ENCODE results near the gene CDH11.

CDH11 gene

GRCh38 chr16:65010125-65010524, 111.7 kb downstream of the CDH11 start:
- FAIRE-seq, result no peak
- TF ChIP-seq POLR2A (IDR thresholded peaks at IDR 0.05; ENCODE audit: low read depth, low read length), result no peak
- DNase-seq (ENCODE audit: insufficient read length, low spot score), result no peak

DNA sequence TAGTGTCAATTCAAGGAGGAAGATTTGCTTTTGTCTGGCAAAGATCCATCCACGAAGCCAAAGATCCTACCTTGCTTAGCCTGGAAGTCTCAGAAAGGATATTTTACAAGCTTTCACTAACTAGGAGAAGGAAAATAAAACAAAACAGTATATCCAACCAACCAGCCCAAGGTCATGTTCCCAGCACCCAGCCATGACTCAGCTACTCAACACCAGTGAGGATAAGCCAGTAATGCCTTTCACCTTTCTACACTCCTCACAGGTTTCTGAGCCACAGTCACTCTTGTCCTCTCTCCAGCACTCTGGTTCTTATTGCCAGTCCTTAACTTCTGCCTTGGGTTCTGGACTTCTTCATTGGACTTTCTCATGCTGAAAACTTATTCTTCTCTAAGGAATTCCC, 116.2 kb downstream of the CDH11 start:
- no peak for FAIRE-seq
- DNase-seq (ENCODE audit: insufficient read length, low spot score), result no peak
- TF ChIP-seq POLR2A (IDR thresholded peaks at IDR 0.05; ENCODE audit: low read depth, low read length), result no peak

DNA sequence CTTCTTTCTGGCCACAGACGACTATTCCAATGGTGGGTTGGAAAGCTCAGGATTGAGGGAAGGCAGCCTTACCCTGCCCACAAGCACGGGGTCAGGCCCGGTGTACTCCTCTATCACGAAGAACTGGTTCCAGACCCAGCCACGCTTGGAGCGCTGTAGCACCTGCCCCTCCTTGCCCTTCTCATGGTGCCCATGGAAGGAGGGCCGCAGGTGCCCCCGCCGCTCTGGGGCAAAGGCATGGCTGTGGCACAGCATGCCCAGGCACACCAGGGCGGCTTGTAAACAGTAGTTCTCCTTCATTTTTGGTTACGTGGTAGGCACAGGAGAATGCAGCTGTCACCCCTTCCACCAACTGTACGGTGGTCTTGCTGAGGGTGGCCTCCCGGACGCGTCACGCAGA, 117.3 kb downstream of the CDH11 start:
- TF ChIP-seq POLR2A (IDR thresholded peaks at IDR 0.05; ENCODE audit: low read depth, low read length), result no peak
- no peak for FAIRE-seq
- no peak for DNase-seq (ENCODE audit: insufficient read length, low spot score)

- TF ChIP-seq POLR2A (IDR thresholded peaks at IDR 0.05; ENCODE audit: low read depth, low read length), result no peak
- DNase-seq (ENCODE audit: insufficient read length, low spot score), result no peak
- no peak for FAIRE-seq
Measured at GRCh38 chr16:65003621-65004020, 118.2 kb downstream of the CDH11 start.

DNA sequence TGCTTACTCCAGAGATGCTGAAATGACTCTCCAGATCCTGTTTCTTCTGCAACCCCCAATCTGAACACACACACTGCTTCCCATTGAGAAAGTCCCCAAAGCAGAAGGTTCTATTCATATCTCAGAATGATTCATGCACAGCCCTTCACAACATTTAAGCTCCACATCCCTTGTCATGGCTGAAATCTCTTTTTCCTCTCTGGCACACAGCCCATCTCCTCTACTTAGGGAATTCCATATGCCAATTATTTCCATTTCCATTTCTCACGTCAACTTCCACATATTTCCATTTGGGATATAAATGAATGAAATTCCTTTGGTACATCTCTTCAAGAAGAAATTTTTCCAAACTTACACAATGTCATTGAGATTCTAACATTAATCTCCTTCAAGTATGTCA, 119.6 kb downstream of the CDH11 start:
- no peak for TF ChIP-seq POLR2A (IDR thresholded peaks at IDR 0.05; ENCODE audit: low read depth, low read length)
- FAIRE-seq (no peak), DNase-seq (ENCODE audit: insufficient read length, low spot score) (no peak)

DNA sequence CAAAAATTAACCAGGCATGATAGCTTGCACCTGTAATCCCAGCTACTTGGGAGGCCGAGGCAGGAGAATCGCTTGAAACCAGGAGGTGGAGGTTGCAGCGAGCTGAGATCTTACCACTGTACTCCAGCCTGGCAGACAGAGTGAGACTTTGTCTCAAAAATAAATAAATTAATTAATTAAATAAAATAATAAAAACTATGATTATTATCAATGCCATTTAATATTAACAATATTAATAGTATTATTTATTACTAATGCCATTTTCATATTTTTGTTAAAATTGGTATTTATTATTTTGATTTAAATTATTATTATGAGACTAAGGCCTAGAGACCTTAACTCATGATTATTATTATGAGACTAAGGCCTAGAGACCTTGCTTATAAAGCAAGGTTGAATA, 121.2 kb downstream of the CDH11 start:
- TF ChIP-seq POLR2A (IDR thresholded peaks at IDR 0.05; ENCODE audit: low read depth, low read length), result no peak
- no peak for FAIRE-seq

DNA sequence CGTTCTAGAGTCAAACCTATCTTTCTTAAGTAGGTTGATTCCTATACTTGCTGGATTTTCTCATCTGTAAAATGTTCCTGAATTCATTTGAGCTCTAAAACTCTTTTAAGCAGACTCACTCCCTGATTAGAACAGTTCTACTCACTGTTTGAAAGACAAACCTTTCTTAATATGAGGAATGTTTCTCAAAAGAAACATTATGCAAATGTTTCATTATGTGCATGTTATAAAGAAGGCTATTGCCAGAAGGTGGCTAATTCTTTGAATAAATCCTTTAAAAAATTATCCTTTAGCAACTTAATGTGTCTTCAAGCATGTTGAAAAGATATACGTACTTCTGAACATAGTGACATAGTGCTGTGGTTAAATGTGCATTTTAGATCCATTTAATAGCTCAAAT, 124.1 kb downstream of the CDH11 start:
- FAIRE-seq (no peak), DNase-seq (ENCODE audit: insufficient read length, low spot score) (no peak)
- TF ChIP-seq POLR2A (IDR thresholded peaks at IDR 0.05; ENCODE audit: low read depth, low read length), result no peak

More for the DNA sequence above, 121.2 kb downstream of the CDH11 start:
- no peak for DNase-seq (ENCODE audit: insufficient read length, low spot score)

DNA sequence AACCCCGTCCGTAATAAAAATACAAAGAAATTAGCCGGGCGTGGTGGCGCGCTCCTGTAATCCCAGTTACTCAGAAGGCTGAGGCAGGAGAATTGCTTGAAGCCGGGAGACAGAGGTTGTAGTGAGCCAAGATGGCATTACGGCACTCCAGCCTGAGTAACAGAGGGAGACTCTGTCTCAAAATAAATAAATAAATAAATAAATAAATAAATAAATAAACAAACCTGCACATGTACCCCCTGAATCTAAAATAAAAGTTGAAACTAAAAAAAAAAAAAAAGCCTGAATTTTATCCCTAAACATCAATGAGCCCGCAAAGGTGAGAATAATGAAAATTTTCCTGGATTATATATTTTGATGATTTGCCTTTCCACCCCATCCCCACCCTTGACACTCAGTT, 124.7 kb downstream of the CDH11 start:
- no peak for TF ChIP-seq POLR2A (IDR thresholded peaks at IDR 0.05; ENCODE audit: low read depth, low read length)
- DNase-seq (ENCODE audit: insufficient read length, low spot score) (no peak), FAIRE-seq (no peak)

GRCh38 chr16:64996641-64997040, 125.2 kb downstream of the CDH11 start:
- no peak for TF ChIP-seq POLR2A (IDR thresholded peaks at IDR 0.05; ENCODE audit: low read depth, low read length)
- no peak for DNase-seq (ENCODE audit: insufficient read length, low spot score)
- FAIRE-seq, result no peak

- TF ChIP-seq POLR2A (IDR thresholded peaks at IDR 0.05; ENCODE audit: low read depth, low read length), result no peak
- DNase-seq (ENCODE audit: insufficient read length, low spot score) (no peak), FAIRE-seq (no peak)
Measured at GRCh38 chr16:64993464-64993863, 128.4 kb downstream of the CDH11 start.

DNA sequence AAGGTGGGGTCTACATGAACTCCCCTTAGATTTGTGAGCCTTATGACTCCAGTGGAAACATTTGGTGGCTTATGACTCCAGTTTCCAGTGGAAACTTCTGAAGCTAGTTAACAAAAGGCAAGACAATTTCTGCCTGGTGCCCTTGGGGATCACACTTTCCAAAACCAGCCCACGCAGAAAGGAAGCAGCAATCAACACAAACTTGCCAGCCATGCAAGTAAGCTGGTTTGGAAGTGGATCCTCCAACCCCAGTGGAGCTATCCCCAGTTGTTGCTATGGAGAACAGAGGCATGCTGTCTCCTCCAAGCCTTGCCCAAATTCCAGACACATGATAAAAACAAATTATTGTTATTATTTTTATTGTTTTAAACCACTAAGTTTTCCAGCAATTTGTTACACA, 130.9 kb downstream of the CDH11 start:
- no peak for DNase-seq (ENCODE audit: insufficient read length, low spot score)
- no peak for TF ChIP-seq POLR2A (IDR thresholded peaks at IDR 0.05; ENCODE audit: low read depth, low read length)
- FAIRE-seq, result no peak

DNA sequence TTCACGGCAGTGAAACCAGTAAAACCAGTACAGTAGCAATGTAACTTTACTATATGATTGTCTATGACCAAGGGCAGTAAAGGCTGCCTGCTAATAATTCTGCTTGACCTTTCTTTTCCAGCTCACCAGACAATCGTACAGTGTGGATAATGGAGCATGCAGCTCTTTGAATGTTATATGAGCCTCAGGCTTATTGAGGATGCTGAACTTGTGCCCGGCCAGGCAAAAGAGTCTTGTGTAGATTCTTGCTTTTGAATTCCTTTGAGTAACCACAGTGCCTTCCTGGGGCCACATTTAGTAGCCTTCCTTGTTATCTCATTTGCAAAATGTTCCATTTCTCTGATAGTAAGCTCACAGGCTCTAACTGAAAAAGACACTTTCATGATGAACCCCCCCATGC, 131.8 kb downstream of the CDH11 start:
- DNase-seq (ENCODE audit: insufficient read length, low spot score) (no peak), FAIRE-seq (no peak)
- TF ChIP-seq POLR2A (IDR thresholded peaks at IDR 0.05; ENCODE audit: low read depth, low read length), result no peak

GRCh38 chr16:64989050-64989449, 132.8 kb downstream of the CDH11 start:
- TF ChIP-seq POLR2A (IDR thresholded peaks at IDR 0.05; ENCODE audit: low read depth, low read length), result no peak
- FAIRE-seq (no peak), DNase-seq (ENCODE audit: insufficient read length, low spot score) (no peak)

GRCh38 chr16:64983963-64984362, 137.9 kb downstream of the CDH11 start:
- peak; percentile 23 for DNase-seq (ENCODE audit: insufficient read length, low spot score)
- TF ChIP-seq POLR2A (IDR thresholded peaks at IDR 0.05; ENCODE audit: low read depth, low read length), result no peak
- FAIRE-seq, result no peak

DNA sequence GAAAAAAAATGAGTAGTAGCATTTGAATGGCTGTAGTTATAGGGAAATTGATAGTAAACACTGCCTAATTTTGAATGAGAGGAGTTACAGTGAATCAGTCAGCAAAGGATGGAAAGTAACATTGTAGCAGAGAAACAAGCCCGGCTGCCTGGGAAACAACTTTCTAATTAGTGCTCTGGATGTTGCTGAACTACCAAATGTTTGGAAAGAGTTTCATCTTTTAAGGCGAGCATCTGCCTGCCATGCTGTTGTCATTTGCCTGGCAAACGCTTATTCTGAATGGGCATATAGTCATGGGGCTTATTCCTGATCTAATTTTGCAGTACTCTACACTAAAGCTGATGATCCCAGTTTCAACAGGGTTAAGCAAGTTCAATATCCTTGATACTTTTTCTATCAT, 138.6 kb downstream of the CDH11 start:
- no peak for FAIRE-seq
- no peak for TF ChIP-seq POLR2A (IDR thresholded peaks at IDR 0.05; ENCODE audit: low read depth, low read length)
- no peak for DNase-seq (ENCODE audit: insufficient read length, low spot score)

DNA sequence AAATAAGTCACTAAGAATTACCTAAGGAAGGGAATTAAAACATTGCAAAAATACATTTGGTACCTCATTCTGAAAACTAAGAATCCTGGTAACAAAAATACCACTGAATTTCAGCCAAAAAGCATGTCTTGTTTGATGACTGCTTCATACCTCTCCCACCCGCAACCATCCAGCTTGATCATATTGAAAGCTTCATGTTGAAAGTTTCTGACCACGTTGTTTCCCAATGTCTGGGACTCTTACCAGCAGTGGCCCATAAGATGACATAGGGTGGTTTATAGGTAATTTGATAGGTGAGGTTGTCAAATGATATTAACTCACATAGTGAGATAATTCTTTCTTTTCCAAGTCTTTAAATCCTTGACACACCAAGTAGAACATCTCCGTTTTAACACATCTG, 139.3 kb downstream of the CDH11 start:
- no peak for TF ChIP-seq POLR2A (IDR thresholded peaks at IDR 0.05; ENCODE audit: low read depth, low read length)
- FAIRE-seq (no peak), DNase-seq (ENCODE audit: insufficient read length, low spot score) (no peak)
